HL-60 (cell line): ENCODE data around the gene PPFIA4.

Experiments used
- CTCF ChIP-seq: IDR thresholded peaks from one replicate; pipeline ENCODE4 v1.5.1; 2011; ENCODE audit warnings: low read length, control low read depth, inconsistent platforms; ENCODE audit not compliant: insufficient read depth
- POLR2AphosphoS5 ChIP-seq: IDR thresholded peaks from 2 replicates; pipeline ENCODE4 v1.6.1; 2012; ENCODE audit warnings: low read depth

GRCh38 chr1:203077956-203078355 lies 51.7 kb downstream of the PPFIA4 start:
- no peak for TF ChIP-seq CTCF
- TF ChIP-seq POLR2AphosphoS5, result no peak
